Activated CD4-positive, alpha-beta T cell treated with anti-CD3 and anti-CD28 coated beads for 24 hours (primary cell): Measurements from ENCODE around the gene DNAJC27.

Source experiments
- DNase-seq, 2 donors: peaks; one replicate each; pipeline ENCODE4 v3.0.0-alpha.2; 2020; ENCODE audit warnings: low read depth in 2 of 2

DNAJC27 gene

DNA sequence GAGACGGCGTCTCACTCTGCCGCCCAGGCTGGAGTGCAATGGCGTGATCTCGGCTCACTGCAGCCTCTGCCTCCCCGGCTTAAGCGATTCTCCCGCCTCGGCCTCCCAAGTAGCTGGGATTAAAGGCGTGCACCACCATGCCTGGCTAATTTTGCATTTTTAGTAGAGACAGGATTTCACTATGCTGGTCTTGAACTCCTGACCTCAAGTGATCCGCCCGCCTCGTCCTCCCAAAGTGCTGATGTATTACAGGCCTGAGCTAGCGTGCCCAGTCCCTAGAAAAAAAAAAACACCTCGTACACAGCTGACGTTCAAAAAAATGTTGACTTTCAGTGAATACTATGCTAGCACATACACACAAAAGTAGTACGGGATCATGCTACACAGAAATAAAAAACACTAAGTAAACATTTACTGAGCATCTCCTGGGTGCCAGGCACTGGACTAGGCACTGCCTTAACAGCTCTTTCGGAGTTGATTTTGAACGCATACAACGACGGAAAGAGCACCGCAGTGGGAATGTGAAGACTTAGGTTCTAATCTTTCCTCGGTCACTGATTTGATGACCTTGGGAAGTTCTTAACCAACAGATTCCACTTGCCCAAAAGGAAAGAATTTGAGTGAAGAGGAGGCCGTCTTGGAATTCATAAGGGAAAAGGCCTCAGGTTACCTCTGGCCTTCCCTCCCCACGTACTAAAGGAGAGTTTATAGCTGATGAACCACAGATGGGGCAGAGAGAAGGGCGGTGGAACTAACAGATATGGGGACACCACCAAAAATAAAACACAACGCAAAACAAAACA lies 1.1 kb downstream of the DNAJC27 start:
- DNase-seq, result no peak

DNA sequence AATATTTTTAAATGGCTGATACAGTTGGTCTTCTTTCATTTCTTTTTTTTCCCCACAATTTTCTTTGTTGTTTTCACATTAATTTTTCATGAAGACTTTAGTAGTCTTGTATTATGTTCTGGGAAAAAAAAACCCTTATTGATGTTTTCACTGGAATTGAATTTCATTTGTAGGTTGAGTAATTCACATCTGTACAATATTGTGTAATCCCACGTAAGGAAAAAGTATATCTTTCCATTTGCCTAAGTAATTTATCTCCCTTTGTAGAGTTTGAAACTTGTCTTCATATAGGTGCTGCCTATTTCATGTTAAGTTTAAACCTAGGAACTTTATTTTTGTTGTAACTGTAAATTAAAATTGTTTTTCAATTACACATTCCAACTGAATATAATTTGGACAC lies 2.0 kb downstream of the DNAJC27 start:
- DNase-seq, result no peak

DNA sequence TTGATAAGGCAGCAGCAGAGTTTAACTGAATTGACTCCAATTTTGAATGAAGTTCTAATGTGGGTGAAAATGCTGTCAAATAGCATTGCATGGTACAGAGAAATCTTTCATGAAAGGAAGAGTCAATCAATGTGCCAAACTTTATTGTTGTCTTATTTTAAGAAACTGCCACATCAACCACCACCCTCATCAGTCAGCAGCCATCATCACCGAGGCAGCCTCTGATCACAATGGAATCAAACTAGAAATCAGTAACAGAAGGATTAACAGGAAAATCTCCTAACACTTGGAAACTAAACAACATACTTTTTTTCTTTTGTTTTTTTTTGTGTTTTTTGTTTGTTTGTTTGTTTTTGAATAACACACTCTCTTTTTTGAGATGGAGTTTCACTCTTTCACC lies 9.9 kb downstream of the DNAJC27 start:
- DNase-seq, result no peak

GRCh38 chr2:24959761-24960160 lies 12.0 kb downstream of the DNAJC27 start:
- no peak for DNase-seq

DNA sequence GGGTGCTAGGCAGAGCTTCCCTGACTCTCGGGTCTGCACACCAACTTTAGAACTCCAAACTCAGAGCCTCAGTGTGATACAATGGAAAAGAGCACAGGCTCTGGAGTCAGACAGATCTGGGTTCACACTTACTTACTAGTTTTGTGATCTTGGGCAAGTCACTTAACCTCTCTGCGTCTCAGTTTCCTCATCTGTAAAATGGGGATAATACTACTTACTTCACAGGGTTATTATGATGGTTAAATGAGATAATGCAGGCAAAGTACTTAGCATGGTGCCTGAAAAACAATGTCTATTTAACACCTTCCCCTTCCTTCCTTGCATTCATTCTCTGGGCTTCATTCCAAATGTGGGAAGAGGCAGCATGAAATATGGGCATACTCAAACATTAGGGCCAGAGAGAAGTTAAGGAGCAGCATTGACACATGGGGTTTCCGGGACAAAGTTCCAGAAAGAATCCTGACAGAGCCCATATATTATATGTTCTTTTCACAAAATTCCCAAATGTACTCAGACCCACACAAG lies 13.3 kb downstream of the DNAJC27 start:
- DNase-seq, result no peak

DNA sequence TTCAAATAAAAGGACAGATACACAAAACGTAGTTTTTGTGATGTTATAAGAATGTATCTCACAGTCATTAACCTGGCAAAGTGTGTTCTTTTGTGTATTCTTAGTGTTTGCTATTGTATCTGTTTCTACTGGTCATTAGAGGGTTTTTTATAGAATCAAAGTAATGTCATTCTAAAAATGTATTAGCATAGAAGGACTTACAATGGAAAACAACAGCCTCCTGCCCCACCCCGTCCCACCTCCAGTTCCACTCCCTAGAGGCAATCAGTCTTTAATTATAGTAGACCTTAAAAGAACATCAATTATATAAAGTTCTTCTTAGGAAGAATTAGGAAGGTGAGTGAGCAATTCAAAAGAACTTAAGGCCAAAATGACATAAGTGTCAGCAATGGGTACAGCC lies 13.8 kb downstream of the DNAJC27 start:
- no peak for DNase-seq

DNA sequence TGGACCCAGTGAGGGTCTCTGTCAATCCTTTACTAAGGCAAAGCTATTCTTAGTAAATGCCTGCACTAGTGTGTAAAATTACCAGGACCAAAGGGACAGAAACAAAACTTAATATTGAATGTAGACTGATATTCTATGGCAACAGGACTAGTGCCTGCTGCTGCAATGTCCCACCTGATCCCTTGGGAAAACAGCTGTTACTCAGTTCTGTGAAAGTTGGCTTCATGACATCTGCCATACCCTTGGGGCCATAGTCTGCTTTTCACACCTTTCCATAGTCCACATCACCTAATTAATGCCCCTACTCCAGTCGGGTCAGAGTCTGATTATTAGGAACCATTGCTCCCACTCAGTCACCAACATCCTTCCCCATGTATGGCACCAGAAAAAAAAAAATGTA lies 14.5 kb downstream of the DNAJC27 start:
- no peak for DNase-seq

- DNase-seq, result no peak
These were observed 15.8 kb downstream of the DNAJC27 start for GRCh38 chr2:24955921-24956320.

GRCh38 chr2:24955232-24955631 lies 16.5 kb downstream of the DNAJC27 start:
- DNase-seq, result no peak

DNA sequence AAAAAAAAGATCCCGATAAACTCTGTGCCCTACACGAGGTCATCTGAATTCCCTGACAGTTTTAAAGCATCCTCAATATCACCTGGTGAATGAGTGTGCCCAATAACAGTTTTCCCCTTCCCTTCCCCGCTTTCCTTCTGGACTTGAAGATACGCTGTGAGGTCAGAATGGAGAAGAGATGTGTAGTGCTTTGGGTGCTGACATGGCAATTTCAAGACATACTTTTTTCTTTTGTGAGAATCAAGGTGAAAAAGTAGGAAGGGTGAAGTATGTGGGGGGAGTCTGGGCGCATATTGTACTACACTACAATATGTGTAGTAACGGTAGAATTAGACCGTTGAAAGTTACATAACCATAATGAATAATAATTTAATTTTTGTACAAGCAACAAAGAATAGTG lies 21.7 kb downstream of the DNAJC27 start:
- DNase-seq, result no peak

DNA sequence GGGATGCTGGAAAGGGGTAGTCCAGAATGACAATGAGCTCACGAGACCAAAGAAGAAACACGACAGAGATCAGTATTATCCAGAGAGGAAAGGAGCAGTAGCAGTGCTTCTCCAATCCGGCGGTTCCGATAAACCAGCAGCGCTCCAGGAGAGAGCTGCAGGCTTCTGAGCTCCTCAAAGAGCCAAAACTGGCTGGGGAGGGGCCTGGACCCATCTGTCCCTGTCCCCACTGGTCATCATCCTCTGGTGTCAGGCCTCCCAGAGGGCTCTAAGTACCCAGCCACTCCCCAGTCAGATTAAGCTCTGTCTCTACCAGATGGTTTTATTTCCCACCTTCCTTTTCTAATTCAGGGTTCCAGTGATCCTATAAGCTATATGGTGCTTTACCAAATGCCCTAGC lies 23.2 kb downstream of the DNAJC27 start:
- DNase-seq, result no peak

DNA sequence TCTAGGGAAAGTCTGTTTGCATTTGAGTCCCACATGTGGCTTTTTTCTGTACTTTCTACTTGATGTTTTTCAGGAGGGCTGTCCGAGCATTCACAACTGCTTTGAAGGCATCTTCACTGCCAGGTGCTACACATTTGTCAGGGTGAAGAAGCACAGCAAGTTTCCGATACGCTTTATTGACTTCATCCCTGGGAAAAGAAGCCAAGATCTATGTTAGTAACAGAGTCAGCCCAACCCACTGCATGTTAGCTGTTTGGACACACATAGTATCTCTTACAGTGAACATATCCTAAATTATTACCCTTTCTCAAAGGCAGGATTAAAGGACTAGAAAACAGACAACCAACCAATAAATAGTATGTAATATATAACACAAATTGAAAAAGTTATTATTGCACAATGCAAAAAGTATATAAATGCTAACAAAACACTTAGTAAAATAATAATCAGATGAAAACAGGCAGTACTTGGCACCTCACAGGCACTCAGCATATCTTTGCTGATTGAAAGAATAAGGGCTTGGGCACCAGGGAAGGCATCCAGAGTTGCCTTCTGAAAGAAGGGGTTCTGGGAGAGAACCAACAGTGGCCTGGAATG lies 24.1 kb downstream of the DNAJC27 start:
- no peak for DNase-seq

GRCh38 chr2:24945907-24946306 lies 25.8 kb downstream of the DNAJC27 start:
- DNase-seq, result no peak

GRCh38 chr2:24943427-24944053 lies 28.2 kb downstream of the DNAJC27 start:
- DNase-seq, result no peak

- no peak for DNase-seq
These were observed 32.4 kb downstream of the DNAJC27 start for GRCh38 chr2:24939353-24939752.

DNA sequence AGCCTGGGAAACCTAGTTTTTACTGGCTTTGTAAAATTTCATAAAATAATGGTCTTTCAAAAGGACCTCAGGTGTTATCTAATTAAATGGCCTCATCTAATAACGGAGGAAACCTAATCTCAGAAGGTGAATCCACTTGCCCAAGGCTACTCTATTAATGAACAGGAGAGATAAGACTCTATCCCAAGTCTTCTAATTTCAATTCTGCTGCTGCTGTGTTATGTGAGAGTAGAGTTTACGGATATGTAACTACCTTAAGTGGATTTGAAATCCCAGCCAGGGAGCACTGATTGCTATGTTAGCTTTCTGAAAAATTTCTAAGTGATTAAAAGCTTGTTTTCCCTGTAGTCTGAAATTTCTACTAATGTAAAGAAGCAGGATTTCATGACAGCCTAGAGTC lies 34.5 kb downstream of the DNAJC27 start:
- no peak for DNase-seq

- DNase-seq, result no peak
These were observed 36.6 kb downstream of the DNAJC27 start for GRCh38 chr2:24935145-24935544.

DNA sequence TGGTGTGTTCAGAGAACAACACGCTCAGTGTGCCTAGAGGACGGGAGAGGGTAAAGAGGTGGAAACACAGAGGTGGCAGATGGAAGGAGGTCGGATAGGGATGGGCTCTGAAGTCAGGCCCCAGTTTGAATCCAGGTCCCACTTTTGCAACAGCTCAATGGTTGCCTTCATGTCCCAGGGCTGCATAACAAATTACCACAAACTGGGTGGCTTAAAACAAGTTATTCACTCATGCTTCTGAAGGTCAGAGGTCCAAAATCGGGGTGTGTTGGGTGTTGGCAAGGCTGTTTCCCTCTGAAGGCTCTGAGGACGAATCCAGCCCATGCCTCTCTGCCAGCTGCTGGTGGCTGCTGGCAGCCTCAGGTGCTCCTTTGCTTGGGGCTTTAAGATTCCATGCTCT lies 39.0 kb downstream of the DNAJC27 start:
- no peak for DNase-seq

GRCh38 chr2:24930768-24931167 lies 41.0 kb downstream of the DNAJC27 start:
- no peak for DNase-seq

DNA sequence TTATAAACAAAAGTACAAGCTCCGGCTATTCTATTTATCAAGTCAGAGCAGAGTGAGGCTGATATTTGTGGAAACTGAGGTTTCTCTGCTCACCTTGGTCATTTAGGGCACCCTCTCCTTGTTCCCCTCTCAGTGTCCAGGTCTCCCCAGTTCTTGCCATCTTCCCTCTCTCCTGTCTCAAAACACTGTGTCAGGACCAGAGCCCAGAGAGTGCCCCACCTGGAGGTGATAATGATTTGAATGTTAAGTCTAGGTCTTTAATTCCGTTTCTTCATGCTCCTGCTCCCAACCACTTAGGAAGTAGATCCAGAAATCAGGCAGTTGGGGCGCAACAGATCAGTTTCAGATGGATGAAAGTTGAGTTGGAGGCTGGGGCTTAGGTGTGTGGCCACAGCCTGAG lies 42.5 kb downstream of the DNAJC27 start:
- DNase-seq, result no peak

DNA sequence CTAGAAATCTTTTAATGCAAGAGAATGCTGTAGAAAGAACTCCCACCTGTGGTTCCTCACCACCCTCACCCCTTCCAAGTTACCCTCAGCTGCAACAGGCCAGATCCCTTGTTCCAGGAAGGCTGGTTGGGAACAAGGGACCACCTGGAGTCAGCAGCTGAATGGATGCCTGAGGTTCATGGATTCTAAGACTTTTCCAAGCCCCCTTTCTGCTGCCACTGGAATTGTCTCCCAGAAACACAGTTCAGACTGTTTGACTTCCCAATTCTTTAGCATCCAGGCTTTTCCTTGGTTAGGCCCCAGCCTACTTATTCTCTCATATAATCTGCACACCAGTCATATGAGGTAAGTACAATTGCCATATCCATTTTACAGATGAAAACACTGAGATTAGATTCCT lies 43.7 kb downstream of the DNAJC27 start:
- DNase-seq, result no peak

- DNase-seq, result peak in 1 of 2 donors; percentile 37
These were observed 45.0 kb downstream of the DNAJC27 start for GRCh38 chr2:24926602-24927252.
